22Rv1 (cell line): ENCODE results near the gene GDPD4.

Experiments used
- ZFX ChIP-seq: fragments of 450-650 bp; IDR thresholded peaks from 2 replicates; pipeline ENCODE4 v1.6.1; 2017; ENCODE audit warnings: antibody characterized with exemption, borderline replicate concordance
- TF ChIP-seq, protein P1 (sequence below): fragments of 450-650 bp; IDR thresholded peaks from 2 replicates; pipeline ENCODE4 v1.5.1; 2017; ENCODE audit warnings: mild to moderate bottlenecking

DNA sequence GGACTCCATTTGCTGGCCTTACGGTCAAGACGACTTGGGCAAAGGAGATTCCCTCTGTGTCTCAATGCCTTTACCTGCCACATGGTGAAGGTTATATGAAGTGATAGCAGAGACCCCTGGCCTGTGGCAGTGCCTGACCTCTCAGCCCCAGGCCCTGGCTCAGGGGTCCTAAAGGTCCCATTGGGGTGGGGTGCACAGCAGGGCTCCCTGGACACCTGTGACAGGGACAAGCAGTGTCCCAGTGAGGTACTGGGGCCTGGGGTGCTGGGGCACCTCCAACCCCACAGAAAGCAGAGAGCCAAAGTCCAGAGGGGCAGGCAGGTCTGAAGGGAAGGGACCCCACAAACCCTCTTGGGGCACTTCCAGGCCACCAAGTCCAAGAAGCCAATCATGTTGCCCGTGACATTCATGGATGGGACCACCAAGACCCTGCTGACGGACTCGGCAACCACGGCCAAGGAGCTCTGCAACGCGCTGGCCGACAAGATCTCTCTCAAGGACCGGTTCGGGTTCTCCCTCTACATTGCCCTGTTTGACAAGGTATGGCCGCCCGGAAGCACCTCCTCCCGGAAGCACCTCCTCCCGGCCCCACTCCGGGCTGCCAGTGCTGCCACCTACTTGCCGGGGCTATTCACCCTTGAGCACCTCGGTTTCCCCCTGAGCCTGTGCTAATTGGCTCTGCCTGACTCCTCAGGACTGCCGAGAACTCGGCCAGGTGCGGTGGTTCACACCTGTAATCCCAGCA, 111.0 kb downstream of the GDPD4 start:
- TF ChIP-seq, protein P1, sequence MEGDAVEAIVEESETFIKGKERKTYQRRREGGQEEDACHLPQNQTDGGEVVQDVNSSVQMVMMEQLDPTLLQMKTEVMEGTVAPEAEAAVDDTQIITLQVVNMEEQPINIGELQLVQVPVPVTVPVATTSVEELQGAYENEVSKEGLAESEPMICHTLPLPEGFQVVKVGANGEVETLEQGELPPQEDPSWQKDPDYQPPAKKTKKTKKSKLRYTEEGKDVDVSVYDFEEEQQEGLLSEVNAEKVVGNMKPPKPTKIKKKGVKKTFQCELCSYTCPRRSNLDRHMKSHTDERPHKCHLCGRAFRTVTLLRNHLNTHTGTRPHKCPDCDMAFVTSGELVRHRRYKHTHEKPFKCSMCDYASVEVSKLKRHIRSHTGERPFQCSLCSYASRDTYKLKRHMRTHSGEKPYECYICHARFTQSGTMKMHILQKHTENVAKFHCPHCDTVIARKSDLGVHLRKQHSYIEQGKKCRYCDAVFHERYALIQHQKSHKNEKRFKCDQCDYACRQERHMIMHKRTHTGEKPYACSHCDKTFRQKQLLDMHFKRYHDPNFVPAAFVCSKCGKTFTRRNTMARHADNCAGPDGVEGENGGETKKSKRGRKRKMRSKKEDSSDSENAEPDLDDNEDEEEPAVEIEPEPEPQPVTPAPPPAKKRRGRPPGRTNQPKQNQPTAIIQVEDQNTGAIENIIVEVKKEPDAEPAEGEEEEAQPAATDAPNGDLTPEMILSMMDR = 0 out of 2 replicates have a peak, but pooled peaks have one; percentile 7
- no peak for TF ChIP-seq ZFX
